Measurements from ENCODE around the gene SLC24A5.

DNA sequence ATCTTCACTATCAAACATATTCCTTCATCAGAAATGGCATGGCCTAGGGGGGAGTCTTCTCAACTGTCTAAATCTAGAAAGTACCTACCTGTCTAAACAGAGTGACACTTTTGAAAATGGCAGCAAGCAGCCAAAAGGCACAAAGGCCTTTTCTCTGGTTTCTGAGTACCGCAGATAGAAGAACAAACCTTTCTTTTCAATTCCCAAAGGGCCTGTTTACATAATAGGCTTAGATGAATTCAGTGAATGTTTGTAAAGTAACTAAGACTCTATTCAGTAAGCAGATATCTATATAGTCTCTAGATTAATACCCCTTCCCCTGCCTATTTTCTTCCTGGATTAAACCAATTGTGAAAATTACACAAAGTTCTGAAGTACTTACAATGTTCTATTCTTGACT lies 50.2 kb downstream of the SLC24A5 start:
- TF ChIP-seq, protein P1, sequence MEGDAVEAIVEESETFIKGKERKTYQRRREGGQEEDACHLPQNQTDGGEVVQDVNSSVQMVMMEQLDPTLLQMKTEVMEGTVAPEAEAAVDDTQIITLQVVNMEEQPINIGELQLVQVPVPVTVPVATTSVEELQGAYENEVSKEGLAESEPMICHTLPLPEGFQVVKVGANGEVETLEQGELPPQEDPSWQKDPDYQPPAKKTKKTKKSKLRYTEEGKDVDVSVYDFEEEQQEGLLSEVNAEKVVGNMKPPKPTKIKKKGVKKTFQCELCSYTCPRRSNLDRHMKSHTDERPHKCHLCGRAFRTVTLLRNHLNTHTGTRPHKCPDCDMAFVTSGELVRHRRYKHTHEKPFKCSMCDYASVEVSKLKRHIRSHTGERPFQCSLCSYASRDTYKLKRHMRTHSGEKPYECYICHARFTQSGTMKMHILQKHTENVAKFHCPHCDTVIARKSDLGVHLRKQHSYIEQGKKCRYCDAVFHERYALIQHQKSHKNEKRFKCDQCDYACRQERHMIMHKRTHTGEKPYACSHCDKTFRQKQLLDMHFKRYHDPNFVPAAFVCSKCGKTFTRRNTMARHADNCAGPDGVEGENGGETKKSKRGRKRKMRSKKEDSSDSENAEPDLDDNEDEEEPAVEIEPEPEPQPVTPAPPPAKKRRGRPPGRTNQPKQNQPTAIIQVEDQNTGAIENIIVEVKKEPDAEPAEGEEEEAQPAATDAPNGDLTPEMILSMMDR (conservative IDR thresholded peaks at IDR 0.05; ENCODE audit: low read depth, low read length), result no peak
- no peak for TF ChIP-seq POLR2A (IDR thresholded peaks at IDR 0.05; ENCODE audit: low read depth, low read length)
- no peak for TF ChIP-seq CEBPB (IDR thresholded peaks at IDR 0.05; ENCODE audit: low read depth, low read length)
- TF ChIP-seq MAZ (IDR thresholded peaks at IDR 0.05; ENCODE audit: borderline replicate concordance, low read depth, low read length), result no peak
- TF ChIP-seq, protein P2, sequence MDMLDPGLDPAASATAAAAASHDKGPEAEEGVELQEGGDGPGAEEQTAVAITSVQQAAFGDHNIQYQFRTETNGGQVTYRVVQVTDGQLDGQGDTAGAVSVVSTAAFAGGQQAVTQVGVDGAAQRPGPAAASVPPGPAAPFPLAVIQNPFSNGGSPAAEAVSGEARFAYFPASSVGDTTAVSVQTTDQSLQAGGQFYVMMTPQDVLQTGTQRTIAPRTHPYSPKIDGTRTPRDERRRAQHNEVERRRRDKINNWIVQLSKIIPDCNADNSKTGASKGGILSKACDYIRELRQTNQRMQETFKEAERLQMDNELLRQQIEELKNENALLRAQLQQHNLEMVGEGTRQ (IDR thresholded peaks at IDR 0.05; ENCODE audit: low read depth, low read length), result no peak
- TF ChIP-seq RAD21 (IDR thresholded peaks at IDR 0.05; ENCODE audit: low read length), result no peak
- TF ChIP-seq NFE2L2 (IDR thresholded peaks at IDR 0.05; ENCODE audit: low read depth, low read length), result no peak
- no peak for TF ChIP-seq SMC3 (IDR thresholded peaks at IDR 0.05; ENCODE audit: low read depth, low read length)
- TF ChIP-seq CHD1 (IDR thresholded peaks at IDR 0.05; ENCODE audit: low read depth, low read length), result no peak
- TF ChIP-seq RCOR1 (IDR thresholded peaks at IDR 0.05; ENCODE audit: insufficient replicate concordance, low read length), result no peak
